H1 (cell line): ENCODE measurements around the gene EPHB1. TPM values are rescaled to one million over a fixed set of nuclear protein-coding genes. Genes with fewer than 3 reads are reported as not detected.

Experiments
- CTCF ChIA-PET: fragments of 300-600 bp; sonication (Branson Sonifier 250); formaldehyde crosslinking; loops from one replicate; lab custom pipeline; 2021; ENCODE audit not compliant: partially characterized antibody; lab: Charles Lee
- POLR2A ChIA-PET: fragments of 300-600 bp; sonication (Branson Sonifier 250); formaldehyde crosslinking; loops from one replicate; lab custom pipeline; 2021; ENCODE audit warnings: inconsistent platforms; ENCODE audit not compliant: partially characterized antibody; lab: Charles Lee
- DNase-seq, 2 experiments: peaks; one replicate each; pipeline versions ENCODE4 v3.0.0 to v3.0.0-alpha.2; 2010 to 2022; ENCODE audit warnings: low spot score in 2 of 2, low read depth in 1 of 2, mixed read lengths in 1 of 2
- FAIRE-seq: peaks from 2 replicates; lab custom pipeline; 2011; peaks lifted over from hg19 to GRCh38; lab: Jason Lieb, UNC
- H2AFZ ChIP-seq: 2 replicates; pipeline ENCODE4 v1.8.1; 2012; ENCODE audit warnings: low read length, inconsistent platforms
- H2AK5ac ChIP-seq: 2 replicates; pipeline ENCODE4 v1.6.1; 2013; ENCODE audit warnings: low read depth, low read length
- H2BK120ac ChIP-seq: replicated peaks from 2 replicates; pipeline ENCODE3; 2013; ENCODE audit warnings: low read depth, low read length, inconsistent platforms
- H2BK12ac ChIP-seq: 2 replicates; pipeline ENCODE4 v1.6.1; 2013; ENCODE audit warnings: low read depth, low read length
- H2BK15ac ChIP-seq: 2 replicates; pipeline ENCODE4 v1.6.1; 2013; ENCODE audit warnings: low read length
- H2BK20ac ChIP-seq: 2 replicates; pipeline ENCODE4 v1.6.1; 2013; ENCODE audit warnings: low read length
- H2BK5ac ChIP-seq: 2 replicates; pipeline ENCODE4 v1.6.1; 2013; ENCODE audit warnings: low read depth, low read length
- H3K14ac ChIP-seq: 2 replicates; pipeline ENCODE4 v1.6.1; 2013; ENCODE audit warnings: inconsistent platforms; ENCODE audit not compliant: insufficient read length
- H3K18ac ChIP-seq: 2 replicates; pipeline ENCODE4 v1.6.1; 2013; ENCODE audit warnings: low read length; ENCODE audit errors: extremely low read depth
- H3K23ac ChIP-seq: 2 replicates; pipeline ENCODE4 v1.6.1; 2013; ENCODE audit warnings: inconsistent platforms; ENCODE audit not compliant: insufficient read length
- H3K23me2 ChIP-seq: 2 replicates; pipeline ENCODE4 v1.6.1; 2013; ENCODE audit warnings: low read depth, low read length
- H3K27ac ChIP-seq: 2 replicates; pipeline ENCODE4 v1.6.1; 2011; ENCODE audit warnings: low read depth, low read length, inconsistent platforms
- H3K27me3 ChIP-seq, 4 experiments: replicated peaks in 1 of 4; 1 replicate in 1 of 4; 2 replicates in 3 of 4; pipeline versions ENCODE4 v1.6.1 to v1.8.1; 2011 to 2013; ENCODE audit warnings: low read length in 3 of 4, mild to moderate bottlenecking in 3 of 4, inconsistent platforms in 2 of 4, mixed read lengths in 2 of 4, moderate library complexity in 1 of 4; ENCODE audit not compliant: control insufficient read depth in 3 of 4, insufficient read depth in 3 of 4; ENCODE audit errors: extremely low read depth in 1 of 4
- H3K36me3 ChIP-seq, 4 experiments: 2 replicates each; pipeline versions ENCODE4 v1.6.1 to v1.8.1; 2011 to 2013; ENCODE audit warnings: mild to moderate bottlenecking in 4 of 4, low read length in 3 of 4, moderate library complexity in 2 of 4, control low read depth in 1 of 4, inconsistent platforms in 1 of 4; ENCODE audit not compliant: insufficient read depth in 4 of 4, control insufficient read depth in 2 of 4
- H3K4ac ChIP-seq: replicated peaks from 2 replicates; pipeline ENCODE3; 2013; ENCODE audit warnings: low read length, low read depth, mixed read lengths, inconsistent platforms; ENCODE audit not compliant: insufficient read length
- H3K4me1 ChIP-seq, 4 experiments: replicated peaks in 1 of 4; 1 replicate in 1 of 4; 2 replicates in 3 of 4; pipeline versions ENCODE4 v1.6.1 to v1.8.1; 2011 to 2013; ENCODE audit warnings: low read length in 3 of 4, inconsistent platforms in 2 of 4, mixed read lengths in 1 of 4; ENCODE audit not compliant: insufficient read depth in 4 of 4, control insufficient read depth in 3 of 4
- H3K4me2 ChIP-seq, 2 experiments: 2 replicates each; pipeline versions ENCODE4 v1.6.1 to v1.8.1; 2011 to 2013; ENCODE audit warnings: low read depth in 2 of 2, low read length in 2 of 2, control low read depth in 1 of 2, inconsistent platforms in 1 of 2, mild to moderate bottlenecking in 1 of 2; ENCODE audit not compliant: insufficient read depth in 1 of 2
- H3K4me3 ChIP-seq, 4 experiments: fragments of 200-600, 300-600 bp in 1 of 4; sonication (generic), shearing (Covaris generic), sonication (Bioruptor Twin) in 1 of 4; 2 replicates each; pipeline versions ENCODE4 v1.5.1 to v1.8.1; 2011 to 2016; ENCODE audit warnings: low read length in 4 of 4, low read depth in 3 of 4, control low read depth in 2 of 4, inconsistent platforms in 2 of 4, mild to moderate bottlenecking in 2 of 4, mixed read lengths in 1 of 4, moderate library complexity in 1 of 4; ENCODE audit not compliant: insufficient read depth in 2 of 4; ENCODE audit errors: extremely low read depth in 1 of 4
- H3K56ac ChIP-seq: replicated peaks from 2 replicates; pipeline ENCODE3; 2013; ENCODE audit warnings: low read depth, mild to moderate bottlenecking, mixed read lengths, low read length, inconsistent platforms; ENCODE audit not compliant: insufficient read length
- H3K79me1 ChIP-seq: 2 replicates; pipeline ENCODE4 v1.6.1; 2013; ENCODE audit warnings: low read depth, low read length, control low read depth
- H3K79me2 ChIP-seq, 2 experiments: 2 replicates each; pipeline versions ENCODE4 v1.6.1 to v1.8.1; 2012 to 2013; ENCODE audit warnings: low read length in 2 of 2, mild to moderate bottlenecking in 2 of 2, inconsistent platforms in 1 of 2; ENCODE audit not compliant: insufficient read depth in 2 of 2, control insufficient read depth in 1 of 2
- H3K9ac ChIP-seq, 4 experiments: replicated peaks in 1 of 4; 1 replicate in 1 of 4; 2 replicates in 3 of 4; pipeline versions ENCODE4 v1.6.1 to v1.8.1; 2011 to 2013; ENCODE audit warnings: low read depth in 3 of 4, low read length in 3 of 4, control low read depth in 2 of 4, mild to moderate bottlenecking in 2 of 4, moderate library complexity in 2 of 4, inconsistent platforms in 1 of 4; ENCODE audit errors: extremely low read depth in 1 of 4
- H3K9me3 ChIP-seq, 2 experiments: 2 replicates each; pipeline versions ENCODE4 v1.6.1 to v1.8.1; 2012 to 2013; ENCODE audit warnings: mild to moderate bottlenecking in 2 of 2, moderate library complexity in 2 of 2, control low read depth in 1 of 2, inconsistent platforms in 1 of 2, low read depth in 1 of 2, low read length in 1 of 2, mixed read lengths in 1 of 2; ENCODE audit not compliant: insufficient read depth in 2 of 2
- H4K20me1 ChIP-seq, 2 experiments: replicated peaks in 1 of 2; 2 replicates each; pipeline versions ENCODE3 to v1.8.1; 2011 to 2013; ENCODE audit warnings: inconsistent platforms in 2 of 2, low read length in 2 of 2, mild to moderate bottlenecking in 1 of 2; ENCODE audit not compliant: insufficient read depth in 2 of 2, control insufficient read depth in 1 of 2
- H4K5ac ChIP-seq: 2 replicates; pipeline ENCODE4 v1.6.1; 2013; ENCODE audit warnings: low read length, low read depth, mixed read lengths, inconsistent platforms; ENCODE audit not compliant: insufficient read length
- H4K8ac ChIP-seq: 2 replicates; pipeline ENCODE4 v1.8.0; 2013; ENCODE audit warnings: mild to moderate bottlenecking, moderate library complexity, low read length, inconsistent platforms; ENCODE audit not compliant: insufficient read depth; ENCODE audit errors: extremely low read depth
- H4K91ac ChIP-seq: replicated peaks from 2 replicates; pipeline ENCODE3; 2013; ENCODE audit warnings: low read length, mixed read lengths, inconsistent platforms; ENCODE audit not compliant: insufficient read length
- CREB1 ChIP-seq: IDR thresholded peaks from 2 replicates; pipeline ENCODE4 v1.6.1; 2012; ENCODE audit warnings: inconsistent platforms
- RBBP5 ChIP-seq: IDR thresholded peaks from 2 replicates; pipeline ENCODE4 v1.7.1; 2012; ENCODE audit warnings: low read depth, mild to moderate bottlenecking, inconsistent platforms, low read length, moderate library complexity, borderline replicate concordance
- RFX5 ChIP-seq: IDR thresholded peaks from 2 replicates; pipeline ENCODE4 v1.6.1; 2011; ENCODE audit warnings: low read depth, low read length, improper control_type of control experiment, borderline replicate concordance
- polyA plus RNA-seq, 7 experiments: library from polyadenylated mRNA; depleted of rRNA in 3 of 7; stranded (reverse) in 5 of 7; unstranded in 2 of 7; fragments of >200 nt in 5 of 7; fragments of 200-250 nt in 2 of 7; gene quantifications; 1 replicate in 5 of 7; 2 replicates in 1 of 7; 4 replicates in 1 of 7; pipeline versions ENCODE4 v1.2.1 to v1.2.3, GENCODE V29; 2011 to 2013; ENCODE audit warnings: missing spikeins in 2 of 7, mixed read lengths in 2 of 7
- total RNA-seq: library from RNA; stranded (reverse); fragmentation: NEBNext Ultra II Directional; extraction: Animal tissue kit (Norgen Biotek cat#: 25700); gene quantifications from 2 replicates; pipeline ENCODE4 v1.2.1, GENCODE V29; 2021

Gene EPHB1
- total and polyA plus RNA-seq, 2 of the 8 experiments (the other 6 are each of a cell fraction or from before 2014, with no cell fraction given), result 3.5 to 5.9 TPM

- Histone ChIP-seq H3K23me2 (no peaks in the 10 kb centered on the region), H3K36me3 (no peaks in the 10 kb centered on the region), H3K9me3 (no peaks in the 10 kb centered on the region), H2BK15ac (no peak overlapping the region), H3K4me2 (no peak overlapping the region), H2AFZ (no peak overlapping the region), H3K4ac (no peak overlapping the region), H2BK12ac (no peak overlapping the region), H4K5ac (no peak overlapping the region), H3K23ac (no peak overlapping the region), H4K91ac (no peak overlapping the region), H3K27me3 (no peaks in the 10 kb centered on the region), H3K4me1 (no peaks in the 10 kb centered on the region), H3K27ac (no peak overlapping the region), H2BK20ac (no peak overlapping the region), H2BK5ac (no peak overlapping the region), H3K56ac (no peak overlapping the region), H3K79me2 (no peaks in the 10 kb centered on the region), H3K9ac (no peak overlapping the region), H3K4me3 (no peak overlapping the region), H4K8ac (no peak overlapping the region), H3K79me1 (no peaks in the 10 kb centered on the region), H2AK5ac (no peak overlapping the region), H3K18ac (no peak overlapping the region), H4K20me1 (no peaks in the 10 kb centered on the region), H3K14ac (no peak overlapping the region), H2BK120ac (no peak overlapping the region)
- FAIRE-seq (no peak), DNase-seq (no peak)
- ChIA-PET POLR2A (no interaction called here), CTCF (interaction anchor here (0.7 to 1.3 kb wide), 3 partner anchors 11 to 18 kb away, joined by 3 read pairs; no protein-coding TSS in a partner anchor)
- no peak for TF ChIP-seq RBBP5
- no peak for TF ChIP-seq CREB1
- TF ChIP-seq RFX5, result no peak
Observed at GRCh38 chr3:134998158-134998557, 203.1 kb downstream of the EPHB1 start.
